A172 (cell line): ENCODE measurements around the gene GET3. TPM values are rescaled to one million over a fixed set of nuclear protein-coding genes. Genes with fewer than 3 reads are reported as not detected.
"Not testable (repeated sequence)": the region's sequence is repeated elsewhere in the genome, so short reads cannot be mapped to it uniquely, and the experiment has no call there.

Source experiments
- DNase-seq: peaks from one replicate; pipeline ENCODE4 v3.0.0-alpha.2; 2015; ENCODE audit warnings: low spot score
- total RNA-seq: library from RNA; depleted of rRNA; stranded (reverse); fragments of >200 nt; shearing (Covaris generic); gene quantifications from 2 replicates; pipeline ENCODE4 v1.2.3, GENCODE V29; 2014; rRNA removed

The GET3 gene
- 198 and 212 TPM in 2 replicates for total RNA-seq

DNA sequence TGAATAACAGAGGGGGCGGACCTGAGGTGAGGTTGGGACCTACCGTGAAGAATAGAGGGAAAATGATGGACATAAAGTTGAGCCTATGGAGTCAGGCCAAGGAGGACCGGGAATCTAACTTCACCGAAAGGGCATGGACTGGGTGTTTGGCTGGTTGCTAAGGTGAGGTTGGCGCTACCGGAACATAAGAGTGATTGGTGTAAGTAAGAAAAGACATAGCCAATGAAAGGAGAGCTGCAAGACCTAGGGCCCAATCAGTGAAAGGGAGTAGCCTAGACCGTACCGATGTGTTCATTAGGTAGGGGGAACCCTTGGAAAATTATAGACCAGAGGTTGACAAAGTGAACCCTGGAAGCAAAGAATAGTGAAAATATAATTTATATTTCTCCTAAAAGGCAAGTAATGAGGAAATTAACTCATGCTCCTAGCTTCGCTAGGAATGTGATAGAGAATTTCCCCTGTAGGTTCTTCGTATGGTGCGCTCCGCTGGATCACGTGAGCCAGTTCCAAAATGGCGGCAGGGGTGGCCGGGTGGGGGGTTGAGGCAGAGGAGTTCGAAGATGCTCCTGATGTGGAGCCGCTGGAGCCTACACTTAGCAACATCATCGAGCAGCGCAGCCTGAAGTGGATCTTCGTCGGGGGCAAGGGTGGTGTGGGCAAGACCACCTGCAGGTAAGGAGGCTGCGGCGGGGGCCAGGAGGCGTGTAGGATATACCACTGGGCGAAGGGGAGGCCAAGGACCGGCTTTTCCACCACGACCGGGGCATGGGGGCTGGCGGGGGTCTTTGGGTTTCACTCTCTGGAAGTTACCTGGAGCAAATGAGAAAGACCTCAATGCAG lies at the start of gene GET3:
TSS of gene GET3 (plus strand) at position 503 of the 840 bp plus-strand sequence. CDS start at position 512, 9 bp downstream.
- DNase-seq: peak; percentile 100

DNA sequence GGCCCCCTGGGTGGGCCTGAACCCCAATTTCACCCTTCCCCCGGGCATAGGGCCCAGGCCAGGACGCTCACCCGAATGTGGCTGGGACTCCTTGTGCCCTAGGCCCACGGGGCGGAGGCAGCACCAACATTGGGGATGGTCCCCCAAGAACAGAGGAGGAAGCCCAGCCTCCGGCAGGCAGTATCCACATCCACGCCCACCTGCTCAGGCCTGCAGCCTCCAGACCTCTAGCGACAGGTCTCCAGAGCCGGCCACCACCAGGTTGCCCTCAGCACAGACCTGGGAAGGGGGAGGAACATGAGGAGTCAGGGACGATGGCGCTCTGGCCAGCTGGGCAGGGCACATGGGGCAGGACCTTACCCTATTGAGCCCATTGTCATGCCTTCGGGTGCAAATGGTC lies 48.3 kb upstream of the GET3 start:
- DNase-seq: no peak

DNA sequence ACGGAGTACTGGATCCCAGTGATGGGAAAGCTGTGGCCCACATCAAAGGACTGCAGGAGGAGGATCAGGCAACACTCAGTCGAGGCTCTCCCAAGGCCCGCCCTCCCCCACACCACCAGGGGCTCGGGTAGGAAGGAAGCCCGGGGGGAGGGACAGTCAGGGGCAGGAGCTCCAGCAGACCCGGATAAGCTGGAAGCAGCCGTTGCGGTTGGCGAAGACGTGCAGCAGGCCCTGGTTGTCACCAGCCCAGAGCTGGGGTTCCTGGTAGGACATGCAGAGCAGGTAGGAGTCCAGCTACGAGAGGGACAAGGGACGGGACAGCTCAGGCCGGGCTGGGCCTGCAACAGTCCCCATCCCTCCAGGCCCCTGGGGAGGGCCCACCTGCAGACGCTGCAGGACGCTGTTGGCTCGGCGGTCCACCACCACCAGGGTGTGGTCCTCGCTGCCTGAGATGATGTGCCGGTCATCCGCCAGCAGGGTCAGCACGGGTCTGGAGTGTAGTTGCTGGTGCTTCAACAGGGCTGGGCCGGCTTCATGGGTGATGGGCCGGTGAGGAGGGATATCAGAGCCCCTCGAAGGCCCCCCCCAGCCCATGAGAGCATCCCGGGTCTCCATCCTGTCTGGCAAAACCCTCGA lies 47.6 kb upstream of the GET3 start:
- DNase-seq: no peak

DNA sequence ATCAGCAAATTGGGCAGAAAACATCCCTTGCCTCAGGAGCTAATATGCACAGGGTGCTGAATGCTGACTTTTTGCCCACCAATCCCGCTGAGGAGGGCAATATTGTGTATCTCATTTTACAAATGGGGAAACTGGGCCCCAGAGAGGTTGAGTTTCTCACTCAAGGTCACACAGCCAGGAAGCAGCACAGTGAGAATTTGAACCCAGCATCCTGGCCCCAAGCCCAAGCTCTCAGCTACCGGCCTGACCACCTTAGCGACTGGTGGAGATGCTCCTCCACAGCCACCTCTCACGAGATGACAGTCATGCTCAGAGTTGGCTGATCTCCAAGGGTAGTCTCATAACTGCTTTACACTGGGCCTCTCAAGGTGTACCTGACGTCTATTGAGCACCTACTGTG lies 44.3 kb upstream of the GET3 start:
- no peak for DNase-seq

DNA sequence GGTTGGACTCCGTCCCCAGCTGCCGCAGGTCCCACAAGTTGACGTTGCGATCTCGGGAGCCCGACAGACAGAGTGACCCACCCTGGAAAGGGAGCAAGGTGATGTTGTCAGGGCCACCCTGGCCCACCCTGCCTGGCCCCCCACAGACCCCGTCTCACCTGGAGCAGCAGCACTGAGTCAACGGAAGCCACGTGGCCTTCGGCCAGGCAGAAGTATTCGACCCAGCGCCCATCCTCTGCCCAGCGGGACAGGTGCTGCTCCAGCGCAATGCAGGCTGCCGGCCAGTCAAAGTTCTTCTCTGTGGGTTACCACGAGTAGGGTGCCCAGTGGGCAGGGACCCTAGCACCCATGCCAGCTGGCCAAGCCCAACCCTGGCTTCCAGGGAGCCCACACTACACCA lies 42.7 kb upstream of the GET3 start:
- no peak for DNase-seq

DNA sequence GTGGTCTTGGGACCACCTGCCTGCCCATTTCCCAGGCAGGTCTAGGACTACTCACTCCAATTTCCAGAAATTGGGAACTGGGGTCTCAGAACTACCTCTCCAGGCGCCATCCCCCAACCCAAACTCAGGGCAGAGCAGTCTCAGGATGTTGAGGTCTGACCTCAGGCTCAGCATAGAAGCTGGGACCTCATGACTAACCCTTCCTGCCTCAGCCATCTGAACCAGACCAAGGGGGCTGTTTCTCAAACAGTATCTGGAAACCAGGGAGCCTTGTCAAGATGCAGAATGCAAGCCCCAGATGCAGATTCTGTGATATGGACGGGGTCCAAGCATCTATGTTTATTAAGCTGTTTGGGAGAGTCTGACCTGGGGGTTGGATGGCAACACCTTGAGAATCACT lies 42.2 kb upstream of the GET3 start:
- no peak for DNase-seq

DNA sequence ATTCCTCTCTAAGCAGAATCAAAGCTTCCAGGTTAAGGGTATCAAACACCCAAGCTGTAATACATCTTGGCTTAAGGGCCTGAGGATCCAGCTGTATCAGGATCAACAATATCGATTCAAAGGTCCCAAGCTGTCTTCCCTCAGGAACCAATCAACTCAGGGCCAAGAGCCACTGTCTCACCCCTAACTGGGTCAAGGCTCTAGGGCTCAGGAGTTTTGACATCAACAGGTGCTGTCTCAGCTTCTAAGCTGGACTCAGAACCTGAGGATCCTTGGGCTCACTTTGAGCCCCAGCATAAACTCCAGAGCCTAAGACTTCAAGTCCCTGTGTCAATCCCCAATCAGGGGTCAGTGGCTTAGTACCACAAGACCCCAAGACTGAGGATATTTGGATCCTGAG lies 41.8 kb upstream of the GET3 start:
- DNase-seq: no peak

DNA sequence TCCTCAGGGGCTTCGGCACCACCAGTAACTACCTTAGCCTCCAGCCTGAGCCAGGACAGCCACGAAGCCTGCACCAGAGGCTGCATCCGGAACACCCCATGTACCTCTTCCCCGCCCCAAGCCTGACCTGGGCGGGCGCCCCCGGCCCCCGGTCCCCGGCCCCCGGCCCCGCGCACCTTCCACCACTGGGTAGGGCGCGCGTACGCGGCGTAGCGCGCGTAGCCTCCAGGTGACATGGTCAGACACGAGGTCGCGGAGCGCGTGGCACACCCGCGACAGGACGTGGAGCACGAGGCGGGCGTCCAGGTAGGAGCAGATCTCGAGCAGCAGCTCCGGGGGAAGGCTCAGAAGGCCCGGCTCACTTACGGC lies 41.3 kb upstream of the GET3 start:
- DNase-seq: no peak

DNA sequence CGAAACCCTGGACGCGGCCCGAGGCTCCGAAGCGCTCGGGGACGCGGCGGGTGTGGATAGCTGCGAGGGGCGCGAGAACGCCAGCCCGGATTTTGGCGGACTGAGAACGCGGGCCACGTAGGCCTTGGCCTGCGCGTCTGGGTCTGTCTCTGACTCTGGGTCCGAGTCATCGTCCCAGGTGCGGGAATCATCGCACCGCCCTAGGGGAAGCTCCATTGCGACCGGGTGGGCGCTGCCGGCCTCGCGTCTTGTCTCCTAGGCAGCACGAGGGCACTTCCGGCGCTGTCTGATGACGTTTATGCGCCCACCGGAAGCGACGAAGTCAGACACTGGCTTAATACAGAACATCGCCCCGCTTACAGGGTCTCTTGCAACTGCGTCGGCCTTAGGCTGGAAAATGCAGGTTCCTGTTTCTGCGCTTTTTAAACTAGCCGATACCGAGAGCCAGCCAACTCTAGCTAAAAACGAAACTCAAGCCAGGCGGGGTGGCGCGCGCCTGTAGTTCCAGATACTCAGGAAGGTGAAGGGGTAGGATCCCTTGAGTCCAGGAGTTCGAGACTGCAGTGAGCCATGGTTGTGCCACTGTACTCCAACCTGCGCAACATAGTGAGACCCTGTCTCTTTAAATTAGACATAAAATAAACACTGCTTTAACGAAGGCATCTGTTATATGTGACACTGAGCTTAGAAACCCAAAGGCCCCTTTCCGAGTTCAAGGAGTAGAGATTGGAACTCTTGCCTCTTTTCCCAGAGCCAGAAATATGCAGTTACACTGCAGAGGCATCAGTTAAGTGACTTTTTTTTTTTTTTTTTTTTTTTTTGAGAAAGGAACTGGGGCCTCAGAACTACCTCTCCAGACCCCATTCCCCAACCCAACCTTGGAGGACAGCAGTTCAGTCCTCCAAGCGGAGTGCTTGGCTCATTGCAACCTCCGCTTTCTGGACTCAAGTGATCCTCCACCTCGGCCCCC lies 40.6 kb upstream of the GET3 start, which contains the start of gene FBXW9:
TSS of gene FBXW9 (minus strand) at position 266 of the 970 bp plus-strand sequence. CDS start at position 216, 50 bp downstream.
- DNase-seq: peak; percentile 90

DNA sequence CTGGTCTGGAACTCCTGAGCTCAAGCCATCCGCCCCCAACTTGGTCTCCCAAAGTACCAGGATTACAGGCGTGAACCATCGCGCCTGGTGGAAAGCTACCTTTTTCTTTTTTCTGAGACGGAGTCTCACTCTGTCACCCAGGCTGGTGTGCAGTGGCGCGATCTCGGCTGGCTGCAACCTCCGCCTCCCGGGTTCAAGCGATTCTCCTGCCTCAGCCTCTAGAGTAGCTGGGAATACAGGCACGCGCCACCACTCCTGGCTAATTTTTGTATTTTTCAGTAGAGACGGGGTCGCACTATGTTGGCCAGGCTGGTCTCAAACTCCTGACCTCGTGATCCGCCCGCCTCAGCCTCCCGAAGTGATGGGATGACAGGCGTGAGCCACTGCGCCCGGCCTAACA lies 39.9 kb upstream of the GET3 start:
- DNase-seq: not testable (repeated sequence)

DNA sequence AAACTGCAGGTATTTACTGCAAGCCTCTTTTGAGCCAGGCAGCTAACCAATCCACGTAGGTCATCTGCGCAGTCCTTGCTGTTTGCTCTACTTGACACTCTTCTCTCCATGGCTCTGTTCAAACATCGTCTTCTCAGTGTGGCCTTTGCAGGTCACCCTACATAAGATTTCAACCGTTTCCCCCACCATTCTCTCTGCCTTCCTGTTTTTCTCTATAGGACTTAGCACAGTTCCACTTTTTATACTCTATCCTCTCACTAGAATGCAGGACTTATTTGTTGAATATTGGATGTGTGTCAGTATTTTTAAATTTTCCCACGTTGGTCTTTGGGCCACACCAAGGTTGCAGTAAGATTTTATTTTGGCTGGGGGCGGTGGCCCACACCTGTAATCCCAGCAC lies 39.2 kb upstream of the GET3 start:
- DNase-seq: no peak

DNA sequence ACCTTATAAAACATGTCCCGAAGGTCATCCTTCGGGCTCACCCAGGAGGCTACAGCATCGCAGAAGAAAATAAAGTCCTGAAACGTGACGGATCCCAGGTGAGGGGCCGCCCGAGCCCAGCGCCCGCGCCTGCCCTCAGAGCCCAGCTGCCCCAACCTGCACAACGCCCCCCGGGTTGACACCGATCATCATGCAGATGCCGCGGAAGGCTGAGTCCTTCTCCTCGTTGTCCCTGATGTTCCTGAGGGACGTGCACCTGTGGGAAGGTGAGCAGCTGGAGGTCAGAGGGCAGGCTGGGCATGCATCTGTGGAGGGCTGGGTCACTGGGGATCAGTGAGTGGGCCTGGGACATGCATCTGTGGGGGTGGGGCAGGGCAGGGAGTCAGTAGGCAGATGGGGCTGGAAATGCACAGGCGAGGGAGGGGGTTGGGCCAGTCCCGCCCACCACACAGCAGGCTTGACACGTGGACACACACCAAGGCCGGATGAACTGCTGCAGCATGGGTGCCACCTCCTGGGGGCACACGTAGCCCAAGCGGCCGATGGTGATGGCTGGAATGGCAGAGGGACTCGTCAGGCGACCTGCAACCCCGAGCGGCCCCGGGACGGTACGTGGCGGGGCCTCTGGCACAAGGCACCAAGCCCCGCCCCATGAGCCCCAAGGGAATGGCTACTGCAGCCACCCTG lies 35.6 kb upstream of the GET3 start:
- no peak for DNase-seq

DNA sequence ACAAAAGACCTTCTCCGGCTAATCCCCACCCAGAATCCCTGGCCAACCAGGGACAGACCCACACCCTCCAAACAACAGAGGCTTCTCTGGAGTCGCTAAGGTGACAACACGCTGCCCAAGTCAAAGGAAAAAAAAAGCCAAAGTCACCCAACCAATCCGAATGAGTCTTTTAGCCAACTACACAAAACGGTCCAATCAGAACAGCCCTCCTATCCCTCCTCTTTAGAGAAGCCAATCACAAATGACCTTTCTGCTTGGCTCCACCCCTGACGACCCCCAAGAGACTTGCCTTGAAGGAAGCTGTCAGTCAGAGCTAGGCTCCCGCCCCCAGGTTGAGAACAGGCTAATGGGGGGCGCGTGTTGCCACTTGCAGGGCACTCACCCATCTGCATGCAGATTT lies 34.3 kb upstream of the GET3 start:
- DNase-seq: peak; percentile 68

DNA sequence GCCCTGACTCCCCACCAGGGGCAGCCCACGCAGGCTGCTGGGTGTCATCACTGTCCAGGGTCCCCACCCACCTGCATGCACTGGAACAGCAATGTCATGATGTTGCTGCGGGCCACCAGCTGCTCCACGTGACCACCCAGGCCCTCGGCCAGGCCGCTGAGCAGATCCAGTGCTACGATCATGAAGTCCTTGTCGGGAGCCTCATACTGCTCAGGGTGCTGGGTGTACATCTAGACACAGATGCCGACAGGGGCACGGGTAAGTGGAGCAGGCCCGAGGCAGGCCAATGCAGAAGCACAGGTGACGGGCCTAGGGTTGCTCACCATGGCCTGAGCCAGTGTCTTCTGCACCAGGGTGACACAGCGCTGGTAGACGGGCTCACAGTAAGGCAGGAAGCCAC lies 32.1 kb upstream of the GET3 start:
- no peak for DNase-seq

DNA sequence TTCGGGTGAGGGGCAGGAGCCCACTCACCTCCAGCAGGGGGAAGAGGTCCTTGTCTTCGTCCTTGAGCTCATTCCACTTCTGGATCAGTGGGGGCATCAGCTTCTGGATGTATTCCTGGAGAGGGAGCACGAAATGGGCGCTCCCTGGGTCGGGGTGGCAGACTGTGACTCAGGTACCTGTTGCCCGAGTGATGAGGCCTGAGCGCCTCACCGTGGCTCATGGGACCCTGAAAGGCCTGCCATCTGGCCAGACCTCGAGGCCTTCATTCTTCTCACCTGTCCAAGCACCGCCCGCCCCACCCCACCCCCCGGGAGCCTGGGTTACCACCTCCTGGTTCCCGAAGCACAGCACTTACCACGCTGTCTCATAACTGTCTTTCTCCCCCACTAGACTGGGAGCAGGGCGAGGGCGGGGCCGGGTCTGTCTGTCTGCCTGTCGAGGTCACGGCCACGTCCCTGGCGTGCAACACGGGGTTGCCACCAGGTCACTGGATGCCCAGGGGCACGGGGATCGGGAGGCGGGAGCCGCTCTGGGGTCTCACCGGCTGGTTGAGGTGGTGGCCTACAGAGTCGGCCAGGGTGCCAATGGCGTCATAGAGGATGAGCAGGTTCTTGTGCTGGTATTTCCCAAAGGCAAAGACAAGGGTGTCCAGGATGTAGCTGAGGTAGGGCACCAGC lies 31.5 kb upstream of the GET3 start:
- no peak for DNase-seq

DNA sequence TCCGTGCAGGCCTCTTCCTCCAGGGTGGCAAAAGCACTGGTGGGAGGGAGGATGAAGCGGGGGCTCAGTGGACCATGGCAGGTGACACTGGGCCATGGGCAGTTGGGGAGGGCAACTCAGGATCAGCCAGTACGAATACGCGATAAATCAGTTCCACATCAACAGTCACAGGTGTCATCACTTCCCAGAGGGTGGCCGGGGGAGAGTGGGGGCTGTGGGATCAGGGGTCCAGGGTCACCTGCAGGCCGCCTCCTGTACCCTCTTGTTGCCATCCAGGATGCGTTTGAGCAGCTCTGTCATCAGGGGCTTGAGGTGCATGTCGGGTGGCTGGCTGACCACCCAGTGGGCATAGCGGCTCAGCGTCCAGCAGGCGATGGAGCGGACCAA lies 31.0 kb upstream of the GET3 start:
- no peak for DNase-seq

DNA sequence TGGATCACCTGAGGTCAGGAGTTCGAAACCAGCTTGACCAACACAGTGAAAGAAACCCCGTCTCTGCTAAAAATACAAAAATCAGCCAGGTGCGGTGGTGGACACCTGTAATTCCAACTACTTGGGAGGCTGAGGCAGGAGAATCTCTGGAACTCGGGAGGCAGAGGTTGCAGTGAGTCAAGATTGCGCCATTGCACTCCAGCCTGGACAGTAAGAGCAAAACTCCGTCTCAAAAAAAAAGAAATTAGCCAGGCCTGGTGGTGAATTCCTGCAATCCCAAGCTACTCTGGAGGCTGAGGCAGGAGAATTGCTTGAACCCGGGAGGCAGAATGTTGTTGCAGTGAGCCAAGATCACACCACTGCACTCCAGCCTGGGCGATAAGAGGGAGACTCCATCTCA lies 28.7 kb upstream of the GET3 start:
- DNase-seq: no peak

DNA sequence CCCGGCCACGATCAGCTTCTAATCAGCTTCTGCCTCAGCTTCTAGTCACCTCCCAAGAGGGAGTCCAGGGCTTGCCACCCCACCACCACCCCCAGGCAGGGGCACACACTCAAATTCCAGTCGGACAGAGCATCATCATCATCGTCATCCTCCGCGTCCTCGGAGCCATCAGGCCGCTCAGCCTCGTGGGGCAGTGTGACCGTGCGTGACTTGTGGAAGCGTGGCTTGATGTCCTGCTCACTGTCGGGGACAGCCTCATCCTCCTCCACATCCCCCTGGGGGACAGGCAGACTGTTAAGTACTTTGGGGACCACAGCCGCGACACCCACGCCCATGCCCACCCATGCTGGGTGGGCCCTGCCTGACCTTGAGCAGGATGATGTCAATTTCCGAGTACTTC lies 26.1 kb upstream of the GET3 start:
- no peak for DNase-seq

DNA sequence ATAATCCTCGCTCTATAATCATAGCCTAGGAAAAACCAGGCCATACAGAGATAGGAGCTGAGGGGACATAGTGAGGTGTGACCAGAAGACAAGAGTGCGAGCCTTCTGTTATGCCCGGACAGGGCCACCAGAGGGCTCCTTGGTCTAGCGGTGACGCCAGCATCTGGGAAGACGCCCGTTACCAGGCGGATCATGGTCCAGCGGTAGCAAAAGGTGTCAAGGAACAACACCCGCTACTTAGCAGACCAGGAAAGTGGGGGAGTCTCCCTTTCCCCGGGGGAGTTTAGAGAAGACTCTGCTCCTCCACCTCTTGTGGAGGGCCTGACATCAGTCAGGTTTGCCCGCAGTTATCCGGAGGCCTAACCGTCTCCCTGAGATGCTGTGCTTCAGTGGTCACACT lies 25.2 kb upstream of the GET3 start:
- not testable (repeated sequence) for DNase-seq

DNA sequence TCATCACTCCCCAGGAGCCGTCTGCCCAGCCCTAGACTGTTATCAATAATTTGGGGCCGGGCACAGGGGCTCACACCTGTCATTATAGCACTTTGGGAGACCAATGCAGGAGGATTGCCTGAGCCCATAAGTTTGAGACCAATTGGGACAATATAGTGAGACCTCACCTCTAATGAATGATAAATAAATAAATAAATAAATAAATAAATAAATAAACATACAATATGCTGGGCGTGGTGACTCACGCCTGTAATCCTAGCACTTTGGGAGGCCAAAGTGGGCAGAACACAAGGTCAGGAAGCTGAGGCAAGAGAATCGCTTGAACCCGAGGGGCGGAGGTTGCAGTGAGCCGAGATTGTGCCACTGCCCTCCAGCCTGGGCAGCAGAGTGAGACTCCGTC lies 24.0 kb upstream of the GET3 start:
- DNase-seq: not testable (repeated sequence)

DNA sequence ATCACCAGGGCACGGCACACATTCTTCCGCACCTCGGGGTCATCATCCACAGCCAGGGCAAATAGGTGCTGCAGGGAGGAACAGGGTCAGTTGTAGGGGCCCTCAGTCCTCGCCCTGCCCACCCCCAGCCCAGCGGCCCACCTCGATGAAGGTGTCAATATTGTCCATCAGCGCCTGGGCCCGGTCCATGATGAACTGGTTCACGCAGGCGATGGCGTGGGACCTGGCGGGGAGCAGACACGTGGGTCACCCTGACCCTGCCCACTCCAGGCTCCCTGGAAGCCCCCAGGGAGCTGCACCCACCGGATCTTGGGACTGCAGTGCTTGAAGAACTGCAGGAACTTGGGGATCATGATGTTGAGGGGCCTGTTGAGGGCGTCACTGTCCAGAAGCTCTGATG lies 22.2 kb upstream of the GET3 start:
- no peak for DNase-seq
